ENCODE data around the gene UBL3. TPM values are rescaled to one million over a fixed set of nuclear protein-coding genes. Genes with fewer than 3 reads are reported as not detected.

UBL3 gene
- total RNA-seq: 12.1 and 12.7 TPM in 2 replicates

GRCh38 chr13:29850213-29850898 is at the start of gene UBL3:
Gene UBL3, minus strand, starts transcription at chr13:29850617. Its CDS starts 1,079 bp downstream, at chr13:29849538.

Small RNAs within 50 kb of the gene (small RNA-seq; reads per million reads assigned to genes)
- gene RF00017 (not detected), gene TIMM8BP1 (not detected)
